HepG2 (cell line): ENCODE results near the gene GDPGP1. TPM values are rescaled to one million over a fixed set of nuclear protein-coding genes. Genes with fewer than 3 reads are reported as not detected.

Experiments used
- ATAC-seq: fragments of 200-7000 bp; cut with Tn5 transposase; 3 replicates; pipeline ENCODE4 v1.9.1; 2020; ENCODE audit warnings: mild to moderate bottlenecking, moderate library complexity
- BruUV-seq: library from RNA; stranded (reverse); fragments of 400-500 nt; replicated peaks from 2 replicates; lab custom pipeline; 2021; lab: Mats Ljungman, UMichigan
- CTCF ChIA-PET: fragments of 300-600 bp; formaldehyde crosslinking; extraction: SDS; loops from one replicate; lab custom pipeline; 2021; ENCODE audit warnings: low total read pairs, inconsistent platforms, low intra/inter-chr PET ratio; lab: Yijun Ruan, JAX
- POLR2A ChIA-PET: fragments of 350-600 bp; sonication (Branson Sonifier 250); formaldehyde crosslinking; loops from one replicate; lab custom pipeline; 2020; ENCODE audit warnings: antibody characterized with exemption, inconsistent platforms; lab: Yijun Ruan, JAX
- DNase-seq: peaks from one replicate; pipeline ENCODE4 v3.0.0-alpha.2; 2015; ENCODE audit warnings: low spot score
- FAIRE-seq: peaks from 3 replicates; lab custom pipeline; 2011; peaks lifted over from hg19 to GRCh38; lab: Jason Lieb, UNC
- H2AFZ ChIP-seq: one replicate; pipeline ENCODE4 v1.6.1; 2011; ENCODE audit warnings: low read length, inconsistent platforms
- H3K27ac ChIP-seq: fragments of 300-600 bp; 3 replicates; pipeline ENCODE4 v1.8.0; 2011; ENCODE audit warnings: mixed run types, mild to moderate bottlenecking, mixed read lengths, low read length, inconsistent platforms; ENCODE audit not compliant: insufficient read depth; ENCODE audit errors: extremely low read length
- H3K27me3 ChIP-seq, 2 experiments: fragments of 200-600 bp in 1 of 2; 2 replicates in 1 of 2; 3 replicates in 1 of 2; pipeline versions ENCODE4 v1.6.0 to v1.8.0; 2011; ENCODE audit warnings: low read length in 2 of 2, mild to moderate bottlenecking in 2 of 2, moderate library complexity in 2 of 2, inconsistent platforms in 1 of 2; ENCODE audit not compliant: insufficient read depth in 2 of 2, control insufficient read depth in 1 of 2
- H3K36me3 ChIP-seq, 2 experiments: fragments of 200-600 bp in 1 of 2; replicated peaks in 1 of 2; 2 replicates in 1 of 2; 3 replicates in 1 of 2; pipeline versions ENCODE4 v1.5.1 to v1.8.0; 2011; ENCODE audit warnings: low read length in 2 of 2, inconsistent platforms in 1 of 2; ENCODE audit not compliant: insufficient read depth in 2 of 2, control insufficient read depth in 1 of 2
- H3K4me1 ChIP-seq: 2 replicates; pipeline ENCODE4 v1.5.1; 2012; ENCODE audit warnings: low read length, inconsistent platforms; ENCODE audit not compliant: insufficient read depth
- H3K4me2 ChIP-seq: 2 replicates; pipeline ENCODE4 v1.6.0; 2011; ENCODE audit warnings: low read depth, low read length, inconsistent platforms
- H3K4me3 ChIP-seq, 3 experiments: fragments of 200-600 bp in 1 of 3; sonication (generic), shearing (Covaris generic) in 1 of 3; replicated peaks in 1 of 3; 2 replicates each; pipeline ENCODE4 v1.5.1; 2011 to 2016; ENCODE audit warnings: low read length in 3 of 3, inconsistent platforms in 2 of 3, low read depth in 2 of 3, mild to moderate bottlenecking in 2 of 3, control low read depth in 1 of 3, mixed read lengths in 1 of 3; ENCODE audit not compliant: insufficient read depth in 1 of 3
- H3K79me2 ChIP-seq: one replicate; pipeline ENCODE4 v1.6.1; 2011; ENCODE audit warnings: low read length, inconsistent platforms; ENCODE audit not compliant: insufficient read depth
- H3K9ac ChIP-seq: 2 replicates; pipeline ENCODE4 v1.6.0; 2011; ENCODE audit warnings: mild to moderate bottlenecking, low read depth, low read length, inconsistent platforms; ENCODE audit not compliant: insufficient read depth
- H3K9me3 ChIP-seq: 2 replicates; pipeline ENCODE4 v1.5.1; 2012; ENCODE audit warnings: mild to moderate bottlenecking, low read length
- H4K20me1 ChIP-seq: 2 replicates; pipeline ENCODE4 v1.6.0; 2011; ENCODE audit warnings: inconsistent platforms, mild to moderate bottlenecking, low read length, moderate library complexity; ENCODE audit not compliant: insufficient read depth
- IRF9 ChIP-seq: sonication (generic); formaldehyde crosslinking; IDR thresholded peaks from 2 replicates; pipeline ENCODE4 v1.8.0; 2022; ENCODE audit warnings: missing genetic modification reagents, mild to moderate bottlenecking, borderline replicate concordance
- KLF16 ChIP-seq, 2 experiments: sonication (generic) in 1 of 2; formaldehyde crosslinking in 1 of 2; IDR thresholded peaks; 2 replicates each; pipeline versions ENCODE4 v1.6.1 to v1.8.0; 2016 to 2023; ENCODE audit warnings: missing genetic modification reagents in 2 of 2, missing compliant biosample characterization in 1 of 2
- MTF1 ChIP-seq: sonication (generic); formaldehyde crosslinking; IDR thresholded peaks from 2 replicates; pipeline ENCODE4 v1.5.0; 2020; ENCODE audit warnings: missing genetic modification reagents
- PAF1 ChIP-seq: IDR thresholded peaks from 2 replicates; pipeline ENCODE4 v1.6.1; 2016; ENCODE audit warnings: missing genetic modification reagents, missing compliant biosample characterization
- PCBP2 ChIP-seq: fragments of 200-400 bp; formaldehyde crosslinking; optimal IDR thresholded peaks from 2 replicates; pipeline ENCODE3; 2018; ENCODE audit warnings: low read length, low read depth; ENCODE audit not compliant: poor library complexity, severe bottlenecking
- SP5 ChIP-seq: IDR thresholded peaks from 2 replicates; pipeline ENCODE4 v1.6.1; 2016; ENCODE audit warnings: low read depth, borderline replicate concordance
- TAF1 ChIP-seq: sonication (generic); formaldehyde crosslinking; IDR thresholded peaks from 2 replicates; pipeline ENCODE4 v1.4.0; 2020; ENCODE audit warnings: missing genetic modification reagents
- TFE3 ChIP-seq: IDR thresholded peaks from 2 replicates; pipeline ENCODE4 v1.6.1; 2016
- U2AF2 ChIP-seq: fragments of 200-400 bp; formaldehyde crosslinking; IDR thresholded peaks from 2 replicates; pipeline ENCODE4 v1.6.1; 2017; ENCODE audit warnings: low read depth, mild to moderate bottlenecking, low read length
- ZC3H4 ChIP-seq: sonication (generic); formaldehyde crosslinking; IDR thresholded peaks from 2 replicates; pipeline ENCODE4 v1.4.0; 2020; ENCODE audit warnings: missing genetic modification reagents, borderline replicate concordance
- ZFP37 ChIP-seq: sonication (generic); formaldehyde crosslinking; IDR thresholded peaks from 2 replicates; pipeline ENCODE4 v1.4.0; 2020; ENCODE audit warnings: missing genetic modification reagents, borderline replicate concordance
- ZFP62 ChIP-seq: sonication (generic); formaldehyde crosslinking; IDR thresholded peaks from 2 replicates; pipeline ENCODE4 v1.4.0; 2020; ENCODE audit warnings: missing genetic modification reagents
- ZNF335 ChIP-seq: sonication (generic); formaldehyde crosslinking; IDR thresholded peaks from 2 replicates; pipeline ENCODE4 v1.4.0; 2020; ENCODE audit warnings: missing genetic modification reagents
- ZNF484 ChIP-seq: sonication (generic); formaldehyde crosslinking; IDR thresholded peaks from 2 replicates; pipeline ENCODE4 v1.5.1; 2020; ENCODE audit warnings: mild to moderate bottlenecking, low read depth, missing genetic modification reagents, borderline replicate concordance
- ZNF569 ChIP-seq: sonication (generic); formaldehyde crosslinking; IDR thresholded peaks from 2 replicates; pipeline ENCODE4 v1.5.0; 2020; ENCODE audit warnings: mild to moderate bottlenecking, missing genetic modification reagents, moderate library complexity, borderline replicate concordance
- WGBS: methylation state at CpG from one replicate; pipeline ENCODE4 v1.1.6; 2017; ENCODE audit warnings: low lambda C conversion rate; 5-methylcytosine and 5-hydroxymethylcytosine counted together
- in situ Hi-C: cut with HindIII; loops from 2 replicates; pipeline ENCODE4 v1.10.0; 2017; ENCODE audit warnings: low pct_unique_long_range_greater_than_20kb; ENCODE audit not compliant: extremely low pct_ligation_motif_present
- intact Hi-C: fragments of 100-400 bp; cut with micrococcal nuclease; formaldehyde crosslinking; loops from one replicate; pipeline ENCODE4 v1.10.0; 2022; ENCODE audit not compliant: unreplicated experiment
- polyA plus RNA-seq, 8 experiments: library from polyadenylated mRNA; depleted of rRNA in 3 of 8; stranded (reverse) in 7 of 8; unstranded in 1 of 8; fragments of >200 nt; fragmentation: Illumina TruSeq in 4 of 8; extraction: Trizol in 4 of 8; gene quantifications; 2 replicates each; pipeline versions ENCODE4 v1.2.1 to v1.2.3, GENCODE V29; 2011 to 2016; ENCODE audit warnings: low read depth in 4 of 8, missing spikeins in 1 of 8, mixed read lengths in 1 of 8; ENCODE audit not compliant: insufficient read depth in 1 of 8
- total RNA-seq, 5 experiments: library from RNA; depleted of rRNA; stranded (reverse); fragments of >200 nt; fragmentation: Illumina TruSeq; extraction: Trizol; gene quantifications; 2 replicates each; pipeline ENCODE4 v1.2.3, GENCODE V29; 2016; ENCODE audit warnings: low read depth in 1 of 5
- TF ChIP-seq, protein P1 (sequence below): sonication (generic); formaldehyde crosslinking; IDR thresholded peaks from 2 replicates; pipeline ENCODE4 v1.9.0; 2021; ENCODE audit warnings: missing genetic modification reagents, mild to moderate bottlenecking, borderline replicate concordance

Gene GDPGP1
- total and polyA plus RNA-seq, 2 of the 13 experiments (the other 11 are each of a cell fraction or from before 2014, with no cell fraction given): 1.5 to 4.3 TPM

DNA sequence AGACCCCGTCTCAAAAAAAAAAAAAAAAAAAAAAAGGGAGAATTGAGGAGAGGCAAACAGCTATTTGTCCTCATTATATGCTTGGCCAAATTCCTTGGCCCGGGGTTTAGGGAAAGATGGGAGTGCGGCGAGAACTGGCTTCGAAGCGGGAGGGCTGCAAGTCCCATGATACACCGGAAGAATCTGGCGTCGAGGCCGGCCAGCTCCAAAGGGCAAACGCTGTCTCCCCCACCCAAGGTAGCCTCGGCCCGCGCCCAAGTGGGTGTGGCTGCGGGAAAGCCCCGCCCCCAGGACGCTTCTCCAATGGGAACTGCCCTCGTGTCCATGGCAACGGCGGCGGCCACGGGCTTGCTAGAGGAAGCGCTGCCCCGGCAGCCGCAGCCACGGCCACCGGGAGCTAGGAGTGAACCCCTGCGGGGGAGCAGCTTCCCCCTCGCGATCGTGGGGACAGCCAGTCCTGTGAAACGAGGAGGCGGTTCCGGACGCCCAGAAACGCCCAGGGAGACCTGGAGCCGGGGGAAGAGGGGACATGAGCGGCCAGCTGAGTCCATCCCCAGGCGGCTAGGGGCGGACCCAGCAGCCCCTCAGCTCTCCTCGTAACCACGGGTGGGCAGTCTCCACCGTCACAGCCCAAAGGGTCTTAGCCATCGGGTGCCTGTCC is 15.3 kb downstream of the GDPGP1 start, which contains the start of gene TTLL13 (continued):
- TF ChIP-seq IRF9: peak; percentile 80; the same call in 1 of the 2 replicates
- TF ChIP-seq TAF1 (CRISPR knock-in tag): peak; percentile 52; the same call in 1 of the 2 replicates
- TF ChIP-seq ZNF484 (CRISPR knock-in tag): 0 out of 2 replicates have a peak, but pooled peaks have one; percentile 42
- peak; percentile 82 for TF ChIP-seq TFE3 (CRISPR knock-in tag)
- 0 out of 2 replicates have a peak, but pooled peaks have one; percentile 31 for TF ChIP-seq ZNF335
- no peak for TF ChIP-seq ZFP37 (CRISPR knock-in tag)
- TF ChIP-seq U2AF2: peak; percentile 65; the same call in 1 of the 2 replicates
- TF ChIP-seq PAF1 (CRISPR knock-in tag): no peak
- peak; percentile 21; the same call in 1 of the 2 replicates for TF ChIP-seq SP5 (CRISPR knock-in tag)

DNA sequence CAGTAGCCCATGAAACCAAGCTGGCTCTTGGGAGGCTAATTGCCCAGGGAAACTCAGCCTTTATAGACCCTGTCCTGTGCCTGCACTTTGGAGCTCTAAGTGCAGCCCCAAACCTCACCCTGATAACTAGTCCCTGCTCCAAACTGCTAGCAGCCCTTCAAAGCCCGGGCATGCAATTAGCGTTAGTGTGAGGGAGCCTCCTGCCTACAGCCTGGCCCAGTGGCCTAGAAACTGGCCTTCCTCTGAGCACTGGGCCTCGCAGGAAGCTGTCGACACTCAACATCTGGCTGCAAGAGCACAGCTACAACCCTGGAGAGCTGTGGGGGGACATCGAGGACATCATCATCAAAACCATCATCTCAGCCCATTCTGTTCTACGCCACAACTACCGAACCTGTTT is 23.8 kb downstream of the GDPGP1 start:
- Histone ChIP-seq H3K9ac (no peak overlapping the region), H3K27me3 (no peaks in the 10 kb centered on the region)
- POLR2A ChIA-PET: interaction anchor here (0.9 kb wide), 1 partner anchor 8 kb away, joined by 4 read pairs; the partner anchor contains the start of gene TTLL13
- no TSS peak for BruUV-seq
- TF ChIP-seq PCBP2 (no peak), ZNF569 (no peak), MTF1 (CRISPR knock-in tag) (no peak), KLF16 (CRISPR knock-in tag; IDR thresholded peaks at IDR 0.05) (no peak), ZC3H4 (CRISPR knock-in tag) (no peak), ZFP62 (CRISPR knock-in tag) (no peak)
- TF ChIP-seq, protein P1, sequence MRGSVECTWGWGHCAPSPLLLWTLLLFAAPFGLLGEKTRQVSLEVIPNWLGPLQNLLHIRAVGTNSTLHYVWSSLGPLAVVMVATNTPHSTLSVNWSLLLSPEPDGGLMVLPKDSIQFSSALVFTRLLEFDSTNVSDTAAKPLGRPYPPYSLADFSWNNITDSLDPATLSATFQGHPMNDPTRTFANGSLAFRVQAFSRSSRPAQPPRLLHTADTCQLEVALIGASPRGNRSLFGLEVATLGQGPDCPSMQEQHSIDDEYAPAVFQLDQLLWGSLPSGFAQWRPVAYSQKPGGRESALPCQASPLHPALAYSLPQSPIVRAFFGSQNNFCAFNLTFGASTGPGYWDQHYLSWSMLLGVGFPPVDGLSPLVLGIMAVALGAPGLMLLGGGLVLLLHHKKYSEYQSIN: no peak
- TF ChIP-seq, all 625 proteins: peak for 0
- H2AFZ ChIP-seq: no peak overlapping the region
- FAIRE-seq: no peak
- H3K4me3 ChIP-seq: no peak overlapping the region
- in situ Hi-C loops (no loop called here), intact Hi-C loops (no loop called here)
- DNase-seq: no peak
- no peaks in the 10 kb centered on the region for H4K20me1 ChIP-seq
- H3K9me3 ChIP-seq: no peaks in the 10 kb centered on the region
- H3K36me3 ChIP-seq: no peaks in the 10 kb centered on the region
- no peak for ATAC-seq
- no peak overlapping the region for H3K4me2 ChIP-seq
- no peak overlapping the region for H3K27ac ChIP-seq
- peaks cover 26% of the 10 kb centered on the region for H3K4me1 ChIP-seq
- no peaks in the 10 kb centered on the region for H3K79me2 ChIP-seq
- WGBS: 63% methylated on average over 3 of the region's 7 CpGs
- CTCF ChIA-PET: no interaction called here
